Measurements from ENCODE around the gene GARNL3. TPM values are rescaled to one million over a fixed set of nuclear protein-coding genes. Genes with fewer than 3 reads are reported as not detected.

GARNL3 gene
- total RNA-seq, 1 experiment from 2014 or later: 6.1 TPM

DNA sequence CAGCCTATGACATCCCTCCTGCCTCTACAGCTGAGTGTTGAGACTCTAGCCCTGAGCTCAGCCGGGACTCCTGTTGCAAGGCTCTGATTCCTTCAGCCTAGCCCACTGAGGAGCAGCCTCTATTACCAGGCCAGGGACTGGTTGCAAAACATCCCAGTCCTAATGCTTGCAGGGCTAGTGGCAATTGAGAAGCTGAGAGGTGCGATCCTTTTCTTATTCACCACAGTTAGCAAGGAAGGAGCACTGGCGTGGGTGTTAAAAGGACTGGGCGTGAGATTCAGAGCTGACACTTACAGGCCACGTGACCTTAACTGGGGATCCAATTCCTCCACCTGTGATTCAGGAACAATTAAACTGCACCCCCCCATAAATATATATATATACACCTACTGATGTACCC lies 58.8 kb downstream of the GARNL3 start:
- H3K36me3 Mint-ChIP-seq (ENCODE audit: insufficient read depth, unreplicated experiment): no peaks in the 10 kb centered on the region

GRCh38 chr9:127330501-127330900 lies 65.9 kb downstream of the GARNL3 start:
- no peaks in the 10 kb centered on the region for H3K36me3 Mint-ChIP-seq (ENCODE audit: insufficient read depth, unreplicated experiment)
- peaks cover 19% of the 10 kb centered on the region for H3K4me1 Mint-ChIP-seq (ENCODE audit: insufficient read depth, unreplicated experiment)
- ChIA-PET POLR2A (no interaction called here), CTCF (no interaction called here)
- no peak overlapping the region for H3K27ac Mint-ChIP-seq (ENCODE audit: low read depth, unreplicated experiment)
- H3K4me3 Mint-ChIP-seq (ENCODE audit: unreplicated experiment): no peak overlapping the region
- no peak for DNase-seq (ENCODE audit: unreplicated experiment)
- no peaks in the 10 kb centered on the region for H3K9me3 Mint-ChIP-seq (ENCODE audit: unreplicated experiment)
- intact Hi-C loops (cut with micrococcal nuclease): no loop called here
- no TSS peak for BruUV-seq (replicated peaks)
- no peaks in the 10 kb centered on the region for H3K27me3 Mint-ChIP-seq (ENCODE audit: insufficient read depth, unreplicated experiment)
- TF ChIP-seq, protein P1, sequence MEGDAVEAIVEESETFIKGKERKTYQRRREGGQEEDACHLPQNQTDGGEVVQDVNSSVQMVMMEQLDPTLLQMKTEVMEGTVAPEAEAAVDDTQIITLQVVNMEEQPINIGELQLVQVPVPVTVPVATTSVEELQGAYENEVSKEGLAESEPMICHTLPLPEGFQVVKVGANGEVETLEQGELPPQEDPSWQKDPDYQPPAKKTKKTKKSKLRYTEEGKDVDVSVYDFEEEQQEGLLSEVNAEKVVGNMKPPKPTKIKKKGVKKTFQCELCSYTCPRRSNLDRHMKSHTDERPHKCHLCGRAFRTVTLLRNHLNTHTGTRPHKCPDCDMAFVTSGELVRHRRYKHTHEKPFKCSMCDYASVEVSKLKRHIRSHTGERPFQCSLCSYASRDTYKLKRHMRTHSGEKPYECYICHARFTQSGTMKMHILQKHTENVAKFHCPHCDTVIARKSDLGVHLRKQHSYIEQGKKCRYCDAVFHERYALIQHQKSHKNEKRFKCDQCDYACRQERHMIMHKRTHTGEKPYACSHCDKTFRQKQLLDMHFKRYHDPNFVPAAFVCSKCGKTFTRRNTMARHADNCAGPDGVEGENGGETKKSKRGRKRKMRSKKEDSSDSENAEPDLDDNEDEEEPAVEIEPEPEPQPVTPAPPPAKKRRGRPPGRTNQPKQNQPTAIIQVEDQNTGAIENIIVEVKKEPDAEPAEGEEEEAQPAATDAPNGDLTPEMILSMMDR (IDR thresholded peaks at IDR 0.05; ENCODE audit: unreplicated experiment): no peak

More for the DNA sequence above, 58.8 kb downstream of the GARNL3 start:
- POLR2A ChIA-PET: no interaction called here
- CTCF ChIA-PET: no interaction called here
- TF ChIP-seq, protein P1 (IDR thresholded peaks at IDR 0.05; ENCODE audit: unreplicated experiment): no peak
- Mint-ChIP-seq H3K9me3 (ENCODE audit: unreplicated experiment) (no peaks in the 10 kb centered on the region), H3K27ac (ENCODE audit: low read depth, unreplicated experiment) (no peak overlapping the region), H3K4me3 (ENCODE audit: unreplicated experiment) (no peak overlapping the region), H3K4me1 (ENCODE audit: insufficient read depth, unreplicated experiment) (peaks cover 4% of the 10 kb centered on the region), H3K27me3 (ENCODE audit: insufficient read depth, unreplicated experiment) (no peaks in the 10 kb centered on the region)
- DNase-seq (ENCODE audit: unreplicated experiment): no peak
- BruUV-seq (replicated peaks): no TSS peak
- intact Hi-C loops (cut with micrococcal nuclease): no loop called here

DNA sequence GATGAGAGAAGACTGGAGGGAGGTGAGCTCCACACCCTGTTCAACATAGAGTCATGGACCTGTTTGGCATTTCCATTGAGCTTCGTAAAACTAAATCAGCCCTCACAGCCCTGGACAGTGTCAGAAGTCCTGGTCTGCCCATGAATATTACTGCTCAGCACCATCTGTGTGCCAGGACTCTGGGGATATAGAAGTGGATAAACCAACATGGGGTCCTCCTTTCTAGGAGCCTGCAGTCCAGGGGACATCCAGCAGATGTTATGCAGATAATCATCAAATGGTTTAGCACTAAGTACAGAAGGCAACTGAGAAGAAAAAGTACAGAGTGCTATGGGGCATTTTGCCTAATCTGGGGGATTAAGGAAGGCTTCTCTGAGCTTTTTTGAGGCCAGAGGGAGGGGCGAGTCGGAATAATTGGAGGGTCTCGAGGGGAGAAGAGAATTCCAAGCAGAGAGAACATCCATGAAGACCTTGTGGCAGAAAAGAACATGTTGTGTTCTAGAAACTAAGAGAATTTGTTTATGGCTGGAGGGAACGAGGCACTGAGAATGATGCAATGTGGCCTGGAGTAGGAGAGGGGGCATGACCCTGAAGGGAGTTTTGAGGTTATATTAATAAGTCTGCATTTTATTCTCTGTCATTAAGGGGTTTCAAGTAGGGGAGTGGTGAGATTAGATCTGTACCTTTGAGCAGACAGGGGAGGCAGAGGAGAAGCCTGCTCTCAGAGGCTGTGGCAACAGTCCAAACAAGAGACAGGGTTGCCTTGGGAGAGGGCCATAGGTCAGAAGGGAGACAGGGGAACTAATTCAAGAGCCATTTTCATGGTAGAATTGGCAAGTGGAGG lies 68.9 kb downstream of the GARNL3 start:
- CTCF ChIA-PET: interaction anchor here (0.7 to 1.1 kb wide), 3 partner anchors 9 to 150 kb away, joined by 3 to 4 read pairs (median 3); no protein-coding TSS in a partner anchor
- TF ChIP-seq, protein P1 (IDR thresholded peaks at IDR 0.05; ENCODE audit: unreplicated experiment): no peak
- H3K36me3 Mint-ChIP-seq (ENCODE audit: insufficient read depth, unreplicated experiment): no peaks in the 10 kb centered on the region
- H3K27me3 Mint-ChIP-seq (ENCODE audit: insufficient read depth, unreplicated experiment): no peaks in the 10 kb centered on the region
- intact Hi-C loops (cut with micrococcal nuclease): no loop called here
- H3K27ac Mint-ChIP-seq (ENCODE audit: low read depth, unreplicated experiment): peak overlapping the region; percentile 29
- no peaks in the 10 kb centered on the region for H3K9me3 Mint-ChIP-seq (ENCODE audit: unreplicated experiment)
- no TSS peak for BruUV-seq (replicated peaks)
- no peak for DNase-seq (ENCODE audit: unreplicated experiment)
- POLR2A ChIA-PET: interaction anchor here (1.6 kb wide), 1 partner anchor 21 kb away, joined by 5 read pairs; no protein-coding TSS in a partner anchor
- H3K4me3 Mint-ChIP-seq (ENCODE audit: unreplicated experiment): no peak overlapping the region
- H3K4me1 Mint-ChIP-seq (ENCODE audit: insufficient read depth, unreplicated experiment): peaks cover 42% of the 10 kb centered on the region

GRCh38 chr9:127334725-127335124 lies 70.2 kb downstream of the GARNL3 start:
- Mint-ChIP-seq H3K4me3 (ENCODE audit: unreplicated experiment) (no peak overlapping the region), H3K36me3 (ENCODE audit: insufficient read depth, unreplicated experiment) (no peaks in the 10 kb centered on the region), H3K4me1 (ENCODE audit: insufficient read depth, unreplicated experiment) (peaks cover 42% of the 10 kb centered on the region), H3K9me3 (ENCODE audit: unreplicated experiment) (no peaks in the 10 kb centered on the region), H3K27ac (ENCODE audit: low read depth, unreplicated experiment) (no peak overlapping the region), H3K27me3 (ENCODE audit: insufficient read depth, unreplicated experiment) (no peaks in the 10 kb centered on the region)
- intact Hi-C loops (cut with micrococcal nuclease): no loop called here
- BruUV-seq (replicated peaks): no TSS peak
- TF ChIP-seq, protein P1 (IDR thresholded peaks at IDR 0.05; ENCODE audit: unreplicated experiment): no peak
- no peak for DNase-seq (ENCODE audit: unreplicated experiment)
- ChIA-PET CTCF (interaction anchor here (0.8 kb wide), 1 partner anchor 10 kb away, joined by 4 read pairs; no protein-coding TSS in a partner anchor), POLR2A (no interaction called here)

All from MCF 10A (cell line).